Lower leg skin (tissue), 3 donors: ENCODE data around the gene B4GALT4.
"Not testable (repeated sequence)": the region's sequence is repeated elsewhere in the genome, so short reads cannot be mapped to it uniquely, and the experiment has no call there.

ENCODE experiments used
- CTCF ChIP-seq, 3 donors: fragments of 450-650 bp; IDR thresholded peaks; one replicate each; pipeline ENCODE4 v1.5.1; 2016; ENCODE audit warnings: antibody characterized with exemption in 3 of 3, mild to moderate bottlenecking in 3 of 3, moderate library complexity in 2 of 3
- POLR2A ChIP-seq, 2 donors: fragments of 450-650 bp; IDR thresholded peaks; one replicate each; pipeline ENCODE4 v1.6.1; 2016 to 2017; ENCODE audit warnings: antibody characterized with exemption in 2 of 2, mild to moderate bottlenecking in 1 of 2, moderate library complexity in 1 of 2

DNA sequence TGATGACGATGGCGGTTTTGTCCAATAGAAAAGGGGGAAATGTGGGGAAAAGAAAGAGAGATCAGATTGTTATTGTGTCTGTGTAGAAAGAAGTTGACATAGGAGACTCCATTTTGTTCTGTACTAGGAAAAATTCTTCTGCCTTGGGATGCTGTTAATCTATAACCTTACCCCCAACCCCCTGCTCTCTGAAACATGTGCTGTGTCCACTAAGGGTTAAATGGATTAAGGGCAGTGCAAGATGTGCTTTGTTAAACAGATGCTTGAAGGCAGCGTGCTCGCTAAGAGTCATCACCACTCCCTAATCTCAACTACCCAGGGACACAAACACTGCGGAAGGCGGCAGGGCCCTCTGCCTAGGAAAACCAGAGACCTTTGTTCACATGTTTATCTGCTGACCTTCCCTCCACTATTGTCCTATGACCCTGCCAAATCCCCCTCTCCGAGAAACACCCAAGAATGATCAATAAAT lies 2.4 kb upstream of the B4GALT4 start:
- TF ChIP-seq POLR2A, CTCF (IDR thresholded peaks at IDR 0.05): not testable (repeated sequence)
